HCT116 (cell line): ENCODE measurements around the gene NTN5. TPM values are rescaled to one million over a fixed set of nuclear protein-coding genes. Genes with fewer than 3 reads are reported as not detected.

Source experiments
- ATAC-seq: fragments of 200-7000 bp; cut with Tn5 transposase; 2 replicates; pipeline ENCODE4 v1.9.1; 2020; ENCODE audit warnings: mild to moderate bottlenecking, moderate library complexity
- BruUV-seq: library from RNA; stranded (reverse); fragments of 400-500 nt; replicated peaks from 2 replicates; lab custom pipeline; 2021; lab: Mats Ljungman, UMichigan
- CTCF ChIA-PET: fragments of 300-600 bp; sonication (Branson Sonifier 250); formaldehyde crosslinking; loops from one replicate; lab custom pipeline; 2021; ENCODE audit warnings: antibody characterized with exemption; lab: Charles Lee
- POLR2A ChIA-PET: fragments of 300-600, 350-600 bp; sonication (Branson Sonifier 250); formaldehyde crosslinking; loops from one replicate; lab custom pipeline; 2021; ENCODE audit warnings: antibody characterized with exemption; lab: Charles Lee
- RAD21 ChIA-PET, 2 experiments: fragments of 300-600 bp; sonication (Branson Sonifier 250); formaldehyde crosslinking; loops; one replicate each; lab custom pipeline; 2023; ENCODE audit warnings: low total read pairs in 2 of 2; ENCODE audit not compliant: uncharacterized antibody in 2 of 2, unreplicated experiment in 2 of 2, low non-redundant PET in 1 of 2; lab: Charles Lee
- DNase-seq: peaks from one replicate; pipeline ENCODE4 v3.0.0-alpha.2; 2010; ENCODE audit warnings: low read depth, low spot score
- H2AFZ ChIP-seq: fragments of 200-600 bp; shearing (Covaris generic), sonication (generic); 2 replicates; pipeline ENCODE4 v1.6.1; 2017; ENCODE audit warnings: low read depth, mixed run types, mixed read lengths, antibody characterized with exemption, low read length; ENCODE audit not compliant: poor library complexity, severe bottlenecking
- H3K27ac ChIP-seq: 2 replicates; pipeline ENCODE4 v1.5.1; 2012; ENCODE audit warnings: low read depth, low read length
- H3K27me3 ChIP-seq: fragments of 200-600 bp; sonication (generic); 2 replicates; pipeline ENCODE4 v1.6.1; 2016; ENCODE audit warnings: mixed run types, low read length, mixed read lengths; ENCODE audit not compliant: insufficient read depth
- H3K36me3 ChIP-seq, 2 experiments: fragments of 200-500 bp in 1 of 2; fragments of 200-600 bp in 1 of 2; sonication (Bioruptor generic) in 1 of 2; sonication (generic) in 1 of 2; 2 replicates each; pipeline versions ENCODE4 v1.5.1 to v1.6.1; 2014 to 2016; ENCODE audit warnings: low read length in 2 of 2, inconsistent platforms in 1 of 2, mixed read lengths in 1 of 2, mixed run types in 1 of 2; ENCODE audit not compliant: insufficient read depth in 2 of 2, control insufficient read depth in 1 of 2
- H3K4me1 ChIP-seq, 2 experiments: fragments of 200-600 bp in 1 of 2; sonication (generic) in 1 of 2; 2 replicates each; pipeline versions ENCODE4 v1.5.1 to v1.6.1; 2012 to 2017; ENCODE audit warnings: low read length in 2 of 2, inconsistent platforms in 1 of 2, mild to moderate bottlenecking in 1 of 2, mixed read lengths in 1 of 2, mixed run types in 1 of 2, moderate library complexity in 1 of 2; ENCODE audit not compliant: insufficient read depth in 2 of 2, control insufficient read depth in 1 of 2
- H3K4me2 ChIP-seq: fragments of 200-600 bp; sonication (generic); 2 replicates; pipeline ENCODE4 v1.6.1; 2017; ENCODE audit warnings: mixed run types, low read length, mixed read lengths
- H3K4me3 ChIP-seq, 2 experiments: fragments of 200-600 bp in 1 of 2; sonication (generic) in 1 of 2; replicated peaks in 1 of 2; 2 replicates each; pipeline ENCODE4 v1.5.1; 2011 to 2016; ENCODE audit warnings: low read length in 2 of 2, control low read depth in 1 of 2, low read depth in 1 of 2, mild to moderate bottlenecking in 1 of 2, mixed read lengths in 1 of 2, mixed run types in 1 of 2
- H3K79me2 ChIP-seq: fragments of 200-600 bp; sonication (generic); 2 replicates; pipeline ENCODE4 v1.6.1; 2017; ENCODE audit warnings: mild to moderate bottlenecking, mixed run types, low read length, moderate library complexity, mixed read lengths; ENCODE audit not compliant: insufficient read depth
- H3K9ac ChIP-seq: fragments of 200-600 bp; sonication (generic); 2 replicates; pipeline ENCODE4 v1.6.1; 2016; ENCODE audit warnings: low read length, mixed read lengths
- H3K9me2 ChIP-seq: fragments of 200-600 bp; sonication (generic), shearing (Covaris generic); 2 replicates; pipeline ENCODE4 v1.6.1; 2017; ENCODE audit warnings: mixed run types, mild to moderate bottlenecking, moderate library complexity; ENCODE audit not compliant: insufficient read depth
- H3K9me3 ChIP-seq, 2 experiments: fragments of 200-500 bp in 1 of 2; fragments of 200-600 bp in 1 of 2; sonication (Bioruptor generic) in 1 of 2; sonication (generic) in 1 of 2; 2 replicates each; pipeline ENCODE4 v1.6.1; 2014 to 2017; ENCODE audit warnings: low read length in 2 of 2, mixed read lengths in 2 of 2, inconsistent platforms in 1 of 2, low read depth in 1 of 2, mild to moderate bottlenecking in 1 of 2, mixed run types in 1 of 2, moderate library complexity in 1 of 2; ENCODE audit not compliant: control insufficient read depth in 1 of 2, insufficient read depth in 1 of 2
- H4K20me1 ChIP-seq: fragments of 200-600 bp; sonication (generic), shearing (Covaris generic); 2 replicates; pipeline ENCODE4 v1.6.1; 2017; ENCODE audit warnings: mixed run types, mild to moderate bottlenecking, moderate library complexity; ENCODE audit not compliant: insufficient read depth
- CEBPB ChIP-seq: IDR thresholded peaks from 2 replicates; pipeline ENCODE4 v1.6.1; 2012; ENCODE audit warnings: low read depth
- EGR1 ChIP-seq: IDR thresholded peaks from 2 replicates; pipeline ENCODE4 v1.6.1; 2012; ENCODE audit warnings: low read depth
- EZH2 ChIP-seq: fragments of 200-600 bp; sonication (generic); IDR thresholded peaks from 2 replicates; pipeline ENCODE4 v1.6.1; 2017; ENCODE audit warnings: antibody characterized with exemption, mixed run types
- POLR2A ChIP-seq: IDR thresholded peaks from 2 replicates; pipeline ENCODE4 v1.7.0; 2011; ENCODE audit warnings: borderline replicate concordance; ENCODE audit not compliant: insufficient read depth, insufficient read length; ENCODE audit errors: extremely low read depth
- POLR2AphosphoS5 ChIP-seq: IDR thresholded peaks from 2 replicates; pipeline ENCODE4 v1.6.1; 2011; ENCODE audit warnings: mild to moderate bottlenecking, low read depth, low read length, moderate library complexity
- RAD21 ChIP-seq: IDR thresholded peaks from 2 replicates; pipeline ENCODE4 v1.6.1; 2012; ENCODE audit warnings: low read depth, mild to moderate bottlenecking
- REST ChIP-seq: IDR thresholded peaks from 2 replicates; pipeline ENCODE4 v1.6.1; 2012; ENCODE audit warnings: low read depth
- YY1 ChIP-seq: IDR thresholded peaks from 2 replicates; pipeline ENCODE4 v1.6.1; 2011; ENCODE audit warnings: low read length, low read depth, moderate library complexity, mild to moderate bottlenecking; ENCODE audit not compliant: insufficient replicate concordance; ENCODE audit errors: extremely low read depth
- ZBTB33 ChIP-seq: IDR thresholded peaks from 2 replicates; pipeline ENCODE4 v1.6.1; 2011; ENCODE audit warnings: mild to moderate bottlenecking, low read length, moderate library complexity; ENCODE audit not compliant: insufficient replicate concordance; ENCODE audit errors: extremely low read depth
- ZFX ChIP-seq: fragments of 450-650 bp; IDR thresholded peaks from 2 replicates; pipeline ENCODE4 v1.6.1; 2017
- ZNF274 ChIP-seq: fragments of 200-500 bp; sonication (Bioruptor generic); IDR thresholded peaks from 2 replicates; pipeline ENCODE4 v1.6.1; 2014; ENCODE audit warnings: mild to moderate bottlenecking, low read depth, low read length, inconsistent platforms
- intact Hi-C: fragments of 100-400 bp; cut with micrococcal nuclease; formaldehyde crosslinking; loops from 2 replicates; pipeline ENCODE4 v1.10.0; 2022
- total RNA-seq: library from RNA; stranded (reverse); gene quantifications from one replicate; pipeline ENCODE4 v1.2.1, GENCODE V29; 2021; ENCODE audit not compliant: unreplicated experiment

The NTN5 gene
- total RNA-seq, 1 experiment from 2014 or later, result 3.1 TPM

- ATAC-seq, result no peak
- DNase-seq, result no peak
- H3K27ac ChIP-seq, result peak overlapping the region; percentile 95
- intact Hi-C loops, result no loop called here
- peaks cover 2 to 6% of the 10 kb centered on the region in 2 experiments; a peak in 1 of 4 replicates for H3K36me3 ChIP-seq
- no TSS peak for BruUV-seq
- H2AFZ ChIP-seq, result no peak overlapping the region
- H3K9ac ChIP-seq, result peak overlapping the region; percentile 96
- H3K4me3 ChIP-seq, result peak overlapping the region; percentile 49 to 83
- H3K9me3 ChIP-seq, result no peaks in the 10 kb centered on the region
- ChIA-PET CTCF (no interaction called here), RAD21 (no interaction called here), POLR2A (interaction anchor here (1.0 to 2.3 kb wide), 3 partner anchors 10 to 19 kb away, joined by 3 to 16 read pairs (median 12); partner anchors contain the start of genes CA11, RPL18 and SPHK2)
- H3K4me1 ChIP-seq, result peaks cover 29 to 71% of the 10 kb centered on the region in 2 experiments
- no peaks in the 10 kb centered on the region for H3K27me3 ChIP-seq
- H3K9me2 ChIP-seq, result no peaks in the 10 kb centered on the region
- no peaks in the 10 kb centered on the region for H4K20me1 ChIP-seq
- TF ChIP-seq YY1 (no peak), CEBPB (no peak), EZH2 (no peak), POLR2A (no peak), ZNF274 (no peak), ZFX (no peak)
- peak overlapping the region; percentile 93 for H3K4me2 ChIP-seq
- H3K79me2 ChIP-seq, result peaks cover 18% of the 10 kb centered on the region
These were observed 36.6 kb downstream of the NTN5 start for GRCh38 chr19:48635966-48636858.

- Histone ChIP-seq H3K4me1 (peaks cover 34 to 78% of the 10 kb centered on the region in 2 experiments), H3K79me2 (peaks cover 18% of the 10 kb centered on the region), H3K9me2 (no peaks in the 10 kb centered on the region), H4K20me1 (no peaks in the 10 kb centered on the region), H3K9me3 (no peaks in the 10 kb centered on the region), H3K4me3 (peak overlapping the region; percentile 49 to 83), H3K36me3 (peaks cover 2 to 13% of the 10 kb centered on the region in 2 experiments; a peak in 1 of 4 replicates), H2AFZ (no peak overlapping the region), H3K9ac (peak overlapping the region; percentile 96), H3K4me2 (peak overlapping the region; percentile 93), H3K27me3 (no peaks in the 10 kb centered on the region), H3K27ac (peak overlapping the region; percentile 95)
- CTCF ChIA-PET, result no interaction called here
- intact Hi-C loops, result no loop called here
- DNase-seq (no peak), ATAC-seq (peak; percentile 40)
- RAD21 ChIA-PET, result no interaction called here
- POLR2A ChIA-PET, result interaction anchor here (1.1 kb wide), 1 partner anchor 237 kb away, joined by 5 read pairs; the partner anchor contains the start of gene PPP1R15A
- BruUV-seq, result no TSS peak
- TF ChIP-seq RAD21 (no peak), POLR2AphosphoS5 (peak; percentile 66), CEBPB (no peak), EGR1 (no peak), ZNF274 (no peak), REST (no peak), ZFX (no peak), ZBTB33 (no peak)
These were observed 37.4 kb downstream of the NTN5 start for GRCh38 chr19:48635263-48635965.
